Right lobe of liver (tissue), 4 donors: ENCODE results near the gene SLC6A16.

Source experiments
- POLR2A ChIP-seq: fragments of 450-650 bp; IDR thresholded peaks from one replicate; pipeline ENCODE4 v1.6.1; 2017; ENCODE audit warnings: antibody characterized with exemption, mild to moderate bottlenecking
- TF ChIP-seq, protein P1 (sequence below), 4 donors: fragments of 200-600 bp in 3 of 4; fragments of 450-650 bp in 1 of 4; IDR thresholded peaks; one replicate each; pipeline versions ENCODE4 v1.5.1 to v1.8.0; 2016 to 2022; ENCODE audit warnings: antibody characterized with exemption in 4 of 4, mild to moderate bottlenecking in 2 of 4
- donor health status: DM: no; HTN: no; CAD: no.
- donor health status: DM: no; HTN: no; CAD: no.
- donor health status: DM: no; HTN: yes; CAD: no.

DNA sequence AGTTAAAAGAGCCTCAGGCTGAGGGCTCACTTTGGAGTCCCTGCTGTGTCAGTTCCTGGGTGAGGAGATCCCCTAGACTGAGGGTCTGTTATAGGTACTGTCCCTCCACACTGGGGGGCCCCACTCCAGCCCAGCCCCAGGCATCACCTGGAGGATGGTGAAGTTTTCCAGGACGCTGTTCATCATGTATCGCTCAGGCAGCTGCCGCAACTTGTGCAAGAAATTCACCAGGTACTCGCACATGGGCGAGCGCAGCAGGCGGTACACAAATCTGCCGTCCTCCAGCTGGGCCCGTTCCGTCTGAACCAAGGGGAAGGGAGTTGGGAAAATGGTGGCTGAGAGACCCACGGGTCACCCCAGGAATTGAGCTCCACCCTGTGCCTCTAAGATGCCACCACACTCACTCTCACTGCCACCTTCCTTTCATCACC is 17.3 kb upstream of the SLC6A16 start:
- TF ChIP-seq, protein P1, sequence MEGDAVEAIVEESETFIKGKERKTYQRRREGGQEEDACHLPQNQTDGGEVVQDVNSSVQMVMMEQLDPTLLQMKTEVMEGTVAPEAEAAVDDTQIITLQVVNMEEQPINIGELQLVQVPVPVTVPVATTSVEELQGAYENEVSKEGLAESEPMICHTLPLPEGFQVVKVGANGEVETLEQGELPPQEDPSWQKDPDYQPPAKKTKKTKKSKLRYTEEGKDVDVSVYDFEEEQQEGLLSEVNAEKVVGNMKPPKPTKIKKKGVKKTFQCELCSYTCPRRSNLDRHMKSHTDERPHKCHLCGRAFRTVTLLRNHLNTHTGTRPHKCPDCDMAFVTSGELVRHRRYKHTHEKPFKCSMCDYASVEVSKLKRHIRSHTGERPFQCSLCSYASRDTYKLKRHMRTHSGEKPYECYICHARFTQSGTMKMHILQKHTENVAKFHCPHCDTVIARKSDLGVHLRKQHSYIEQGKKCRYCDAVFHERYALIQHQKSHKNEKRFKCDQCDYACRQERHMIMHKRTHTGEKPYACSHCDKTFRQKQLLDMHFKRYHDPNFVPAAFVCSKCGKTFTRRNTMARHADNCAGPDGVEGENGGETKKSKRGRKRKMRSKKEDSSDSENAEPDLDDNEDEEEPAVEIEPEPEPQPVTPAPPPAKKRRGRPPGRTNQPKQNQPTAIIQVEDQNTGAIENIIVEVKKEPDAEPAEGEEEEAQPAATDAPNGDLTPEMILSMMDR (IDR thresholded peaks at IDR 0.05): no peak
- no peak for TF ChIP-seq POLR2A
